ENCODE measurements around the gene FHOD1. TPM values are rescaled to one million over a fixed set of nuclear protein-coding genes. Genes with fewer than 3 reads are reported as not detected.

Gene FHOD1
- total and polyA plus RNA-seq, 9 of the 15 experiments (the other 6 are each of a cell fraction or from before 2014, with no cell fraction given), result 18.7 to 126 (median 32.3) TPM

DNA sequence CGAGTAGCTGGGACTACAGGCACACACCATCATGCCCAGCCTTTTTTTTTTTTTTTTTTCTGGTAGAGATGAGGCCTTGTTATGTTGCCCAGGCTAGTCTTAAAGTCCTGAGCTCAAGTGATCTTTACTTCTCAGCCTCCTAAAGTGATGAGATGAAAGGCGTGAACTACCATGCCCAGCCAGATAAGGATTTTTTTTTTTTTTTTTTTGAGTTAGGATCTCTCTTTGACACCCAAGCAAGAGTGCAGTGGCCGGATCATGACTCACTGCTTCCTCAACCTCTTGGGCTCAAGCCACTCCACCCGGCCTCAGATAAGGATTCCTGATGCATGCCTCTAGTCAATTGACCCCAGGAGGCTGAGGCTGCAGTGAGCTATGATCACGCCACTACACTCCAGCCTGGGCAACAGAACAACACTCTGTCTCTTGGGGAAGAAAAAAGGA is 20.9 kb upstream of the FHOD1 start (continued):
- TF ChIP-seq, protein P1, sequence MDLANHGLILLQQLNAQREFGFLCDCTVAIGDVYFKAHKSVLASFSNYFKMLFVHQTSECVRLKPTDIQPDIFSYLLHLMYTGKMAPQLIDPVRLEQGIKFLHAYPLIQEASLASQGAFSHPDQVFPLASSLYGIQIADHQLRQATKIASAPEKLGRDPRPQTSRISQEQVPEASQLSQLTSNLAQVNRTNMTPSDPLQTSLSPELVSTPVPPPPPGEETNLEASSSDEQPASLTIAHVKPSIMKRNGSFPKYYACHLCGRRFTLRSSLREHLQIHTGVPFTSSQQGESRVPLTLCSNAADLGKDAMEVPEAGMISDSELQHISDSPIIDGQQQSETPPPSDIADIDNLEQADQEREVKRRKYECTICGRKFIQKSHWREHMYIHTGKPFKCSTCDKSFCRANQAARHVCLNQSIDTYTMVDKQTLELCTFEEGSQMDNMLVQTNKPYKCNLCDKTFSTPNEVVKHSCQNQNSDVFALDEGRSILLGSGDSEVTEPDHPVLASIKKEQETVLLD (IDR thresholded peaks at IDR 0.05), result peak; percentile 85
- TF ChIP-seq, protein P2, sequence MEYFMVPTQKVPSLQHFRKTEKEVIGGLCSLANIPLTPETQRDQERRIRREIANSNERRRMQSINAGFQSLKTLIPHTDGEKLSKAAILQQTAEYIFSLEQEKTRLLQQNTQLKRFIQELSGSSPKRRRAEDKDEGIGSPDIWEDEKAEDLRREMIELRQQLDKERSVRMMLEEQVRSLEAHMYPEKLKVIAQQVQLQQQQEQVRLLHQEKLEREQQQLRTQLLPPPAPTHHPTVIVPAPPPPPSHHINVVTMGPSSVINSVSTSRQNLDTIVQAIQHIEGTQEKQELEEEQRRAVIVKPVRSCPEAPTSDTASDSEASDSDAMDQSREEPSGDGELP (CRISPR knock-in tag; IDR thresholded peaks at IDR 0.05; ENCODE audit: borderline replicate concordance), result peak; percentile 27; the same call in 1 of the 2 replicates
- no peak for TF ChIP-seq ZKSCAN8 (CRISPR knock-in tag; IDR thresholded peaks at IDR 0.05)
- TF ChIP-seq ATF1 (CRISPR knock-in tag; IDR thresholded peaks at IDR 0.05), result no peak
- TF ChIP-seq ATF1 (tag; IDR thresholded peaks at IDR 0.05), result peak; percentile 70
- no peak for TF ChIP-seq U2AF1 (optimal IDR thresholded peaks at IDR 0.05; ENCODE audit: low read depth, low read length)
- TF ChIP-seq, protein P3, sequence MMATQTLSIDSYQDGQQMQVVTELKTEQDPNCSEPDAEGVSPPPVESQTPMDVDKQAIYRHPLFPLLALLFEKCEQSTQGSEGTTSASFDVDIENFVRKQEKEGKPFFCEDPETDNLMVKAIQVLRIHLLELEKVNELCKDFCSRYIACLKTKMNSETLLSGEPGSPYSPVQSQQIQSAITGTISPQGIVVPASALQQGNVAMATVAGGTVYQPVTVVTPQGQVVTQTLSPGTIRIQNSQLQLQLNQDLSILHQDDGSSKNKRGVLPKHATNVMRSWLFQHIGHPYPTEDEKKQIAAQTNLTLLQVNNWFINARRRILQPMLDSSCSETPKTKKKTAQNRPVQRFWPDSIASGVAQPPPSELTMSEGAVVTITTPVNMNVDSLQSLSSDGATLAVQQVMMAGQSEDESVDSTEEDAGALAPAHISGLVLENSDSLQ (IDR thresholded peaks at IDR 0.05), result peak; percentile 83
- TF ChIP-seq PRMT5 (CRISPR knock-in tag; IDR thresholded peaks at IDR 0.05), result no peak
- no peak for TF ChIP-seq ZNF551 (CRISPR knock-in tag; IDR thresholded peaks at IDR 0.05)
- peak; percentile 74 for TF ChIP-seq ZEB2 (IDR thresholded peaks at IDR 0.05)
- no peak for TF ChIP-seq RHOXF2B (CRISPR knock-in tag; conservative IDR thresholded peaks at IDR 0.05)
- TF ChIP-seq, protein P4, sequence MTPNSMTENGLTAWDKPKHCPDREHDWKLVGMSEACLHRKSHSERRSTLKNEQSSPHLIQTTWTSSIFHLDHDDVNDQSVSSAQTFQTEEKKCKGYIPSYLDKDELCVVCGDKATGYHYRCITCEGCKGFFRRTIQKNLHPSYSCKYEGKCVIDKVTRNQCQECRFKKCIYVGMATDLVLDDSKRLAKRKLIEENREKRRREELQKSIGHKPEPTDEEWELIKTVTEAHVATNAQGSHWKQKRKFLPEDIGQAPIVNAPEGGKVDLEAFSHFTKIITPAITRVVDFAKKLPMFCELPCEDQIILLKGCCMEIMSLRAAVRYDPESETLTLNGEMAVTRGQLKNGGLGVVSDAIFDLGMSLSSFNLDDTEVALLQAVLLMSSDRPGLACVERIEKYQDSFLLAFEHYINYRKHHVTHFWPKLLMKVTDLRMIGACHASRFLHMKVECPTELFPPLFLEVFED (CRISPR knock-in tag; conservative IDR thresholded peaks at IDR 0.05), result no peak
- TF ChIP-seq, protein P5, sequence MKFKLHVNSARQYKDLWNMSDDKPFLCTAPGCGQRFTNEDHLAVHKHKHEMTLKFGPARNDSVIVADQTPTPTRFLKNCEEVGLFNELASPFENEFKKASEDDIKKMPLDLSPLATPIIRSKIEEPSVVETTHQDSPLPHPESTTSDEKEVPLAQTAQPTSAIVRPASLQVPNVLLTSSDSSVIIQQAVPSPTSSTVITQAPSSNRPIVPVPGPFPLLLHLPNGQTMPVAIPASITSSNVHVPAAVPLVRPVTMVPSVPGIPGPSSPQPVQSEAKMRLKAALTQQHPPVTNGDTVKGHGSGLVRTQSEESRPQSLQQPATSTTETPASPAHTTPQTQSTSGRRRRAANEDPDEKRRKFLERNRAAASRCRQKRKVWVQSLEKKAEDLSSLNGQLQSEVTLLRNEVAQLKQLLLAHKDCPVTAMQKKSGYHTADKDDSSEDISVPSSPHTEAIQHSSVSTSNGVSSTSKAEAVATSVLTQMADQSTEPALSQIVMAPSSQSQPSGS (CRISPR knock-in tag; IDR thresholded peaks at IDR 0.05), result no peak
- peak; percentile 63; the same call in 1 of the 2 replicates for TF ChIP-seq ZNF644 (tag; IDR thresholded peaks at IDR 0.05; ENCODE audit: low read depth)
- TF ChIP-seq ZNF324 (CRISPR knock-in tag; IDR thresholded peaks at IDR 0.05), result no peak
- 0 out of 2 replicates have a peak, but pooled peaks have one; percentile 38 for TF ChIP-seq MEF2D (tag; conservative IDR thresholded peaks at IDR 0.05; ENCODE audit: low read depth)
- TF ChIP-seq, protein P6, sequence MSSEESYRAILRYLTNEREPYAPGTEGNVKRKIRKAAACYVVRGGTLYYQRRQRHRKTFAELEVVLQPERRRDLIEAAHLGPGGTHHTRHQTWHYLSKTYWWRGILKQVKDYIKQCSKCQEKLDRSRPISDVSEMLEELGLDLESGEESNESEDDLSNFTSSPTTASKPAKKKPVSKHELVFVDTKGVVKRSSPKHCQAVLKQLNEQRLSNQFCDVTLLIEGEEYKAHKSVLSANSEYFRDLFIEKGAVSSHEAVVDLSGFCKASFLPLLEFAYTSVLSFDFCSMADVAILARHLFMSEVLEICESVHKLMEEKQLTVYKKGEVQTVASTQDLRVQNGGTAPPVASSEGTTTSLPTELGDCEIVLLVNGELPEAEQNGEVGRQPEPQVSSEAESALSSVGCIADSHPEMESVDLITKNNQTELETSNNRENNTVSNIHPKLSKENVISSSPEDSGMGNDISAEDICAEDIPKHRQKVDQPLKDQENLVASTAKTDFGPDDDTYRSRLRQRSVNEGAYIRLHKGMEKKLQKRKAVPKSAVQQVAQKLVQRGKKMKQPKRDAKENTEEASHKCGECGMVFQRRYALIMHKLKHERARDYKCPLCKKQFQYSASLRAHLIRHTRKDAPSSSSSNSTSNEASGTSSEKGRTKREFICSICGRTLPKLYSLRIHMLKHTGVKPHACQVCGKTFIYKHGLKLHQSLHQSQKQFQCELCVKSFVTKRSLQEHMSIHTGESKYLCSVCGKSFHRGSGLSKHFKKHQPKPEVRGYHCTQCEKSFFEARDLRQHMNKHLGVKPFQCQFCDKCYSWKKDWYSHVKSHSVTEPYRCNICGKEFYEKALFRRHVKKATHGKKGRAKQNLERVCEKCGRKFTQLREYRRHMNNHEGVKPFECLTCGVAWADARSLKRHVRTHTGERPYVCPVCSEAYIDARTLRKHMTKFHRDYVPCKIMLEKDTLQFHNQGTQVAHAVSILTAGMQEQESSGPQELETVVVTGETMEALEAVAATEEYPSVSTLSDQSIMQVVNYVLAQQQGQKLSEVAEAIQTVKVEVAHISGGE (CRISPR knock-in tag; IDR thresholded peaks at IDR 0.05), result peak in 1 of 3 experiments; percentile 78; a peak in 2 of 6 replicates
- peak; percentile 81 for TF ChIP-seq ATF7 (IDR thresholded peaks at IDR 0.05)

All from K562 (cell line).